HAP-1 (cell line): ENCODE data around the gene CARNS1.

Source experiments
- DNase-seq, 2 experiments: peaks; one replicate each; pipeline ENCODE4 v3.0.0-alpha.2; 2016 to 2020; ENCODE audit warnings: low spot score in 2 of 2
- H3K27me3 ChIP-seq: fragments of 250-450 bp; sonication (Bioruptor Pico); 2 replicates; pipeline ENCODE4 v1.5.1; 2020; ENCODE audit warnings: low read depth, mild to moderate bottlenecking, moderate library complexity
- H3K36me3 ChIP-seq: fragments of 250-450 bp; sonication (Bioruptor Pico); replicated peaks from 2 replicates; pipeline ENCODE4 v1.5.1; 2020; ENCODE audit warnings: mild to moderate bottlenecking
- H3K4me1 ChIP-seq: fragments of 250-450 bp; sonication (Bioruptor Pico); 2 replicates; pipeline ENCODE4 v1.5.1; 2020; ENCODE audit warnings: mild to moderate bottlenecking
- H3K4me3 ChIP-seq: fragments of 250-450 bp; sonication (Bioruptor Pico); 2 replicates; pipeline ENCODE4 v1.5.1; 2020; ENCODE audit warnings: mild to moderate bottlenecking, moderate library complexity
- H3K9me3 ChIP-seq: fragments of 250-450 bp; sonication (Bioruptor Pico); 2 replicates; pipeline ENCODE4 v1.5.1; 2020; ENCODE audit warnings: mild to moderate bottlenecking, moderate library complexity
- in situ Hi-C: fragments of 300-500 bp; cut with MboI; formaldehyde crosslinking; loops from 3 replicates; pipeline ENCODE4 v1.14.3; 2020; ENCODE audit warnings: low sequenced_read_pairs, inconsistent platforms, mixed read lengths

The CARNS1 gene

GRCh38 chr11:67437082-67437808 lies 21.8 kb downstream of the CARNS1 start, which contains the start of gene PTPRCAP:
PTPRCAP (minus strand) TSS chr11:67437682; CDS start chr11:67437619, 63 bp downstream.
- Histone ChIP-seq H3K27me3 (no peaks in the 10 kb centered on the region), H3K9me3 (no peaks in the 10 kb centered on the region), H3K36me3 (peaks cover 65% of the 10 kb centered on the region), H3K4me1 (no peaks in the 10 kb centered on the region), H3K4me3 (no peak within 1 kb of the TSS)
- DNase-seq = no peak
- in situ Hi-C loops = no loop called here

- Histone ChIP-seq H3K27me3 (no peaks in the 10 kb centered on the region), H3K4me1 (no peaks in the 10 kb centered on the region), H3K9me3 (no peaks in the 10 kb centered on the region), H3K36me3 (peaks cover 60% of the 10 kb centered on the region), H3K4me3 (no peak overlapping the region)
- in situ Hi-C loops = no loop called here
- DNase-seq = no peak
Measured at GRCh38 chr11:67437809-67438157, 22.3 kb downstream of the CARNS1 start.

- Histone ChIP-seq H3K4me3 (no peak overlapping the region), H3K27me3 (no peaks in the 10 kb centered on the region), H3K9me3 (no peaks in the 10 kb centered on the region), H3K4me1 (no peaks in the 10 kb centered on the region), H3K36me3 (peaks cover 55% of the 10 kb centered on the region)
- in situ Hi-C loops = no loop called here
- no peak for DNase-seq
Measured at GRCh38 chr11:67438158-67438902, 22.9 kb downstream of the CARNS1 start.

GRCh38 chr11:67439321-67440228 lies 24.1 kb downstream of the CARNS1 start:
- no peak for DNase-seq
- Histone ChIP-seq H3K36me3 (peaks cover 45% of the 10 kb centered on the region), H3K4me3 (no peak overlapping the region), H3K9me3 (no peaks in the 10 kb centered on the region), H3K4me1 (peaks cover 4% of the 10 kb centered on the region; the same call in 1 of the 2 replicates), H3K27me3 (no peaks in the 10 kb centered on the region)
- in situ Hi-C loops = no loop called here

- DNase-seq = no peak
- peaks cover 36% of the 10 kb centered on the region for H3K36me3 ChIP-seq
- in situ Hi-C loops = no loop called here
- H3K9me3 ChIP-seq = no peaks in the 10 kb centered on the region
- H3K4me1 ChIP-seq = peaks cover 4% of the 10 kb centered on the region; the same call in 1 of the 2 replicates
- H3K4me3 ChIP-seq = no peak overlapping the region
- no peaks in the 10 kb centered on the region for H3K27me3 ChIP-seq
Measured at GRCh38 chr11:67440229-67441097, 25.0 kb downstream of the CARNS1 start.

- Histone ChIP-seq H3K27me3 (no peaks in the 10 kb centered on the region), H3K4me3 (no peak overlapping the region), H3K4me1 (peaks cover 4% of the 10 kb centered on the region; the same call in 1 of the 2 replicates), H3K9me3 (no peaks in the 10 kb centered on the region), H3K36me3 (peaks cover 30% of the 10 kb centered on the region)
- in situ Hi-C loops = no loop called here
- no peak for DNase-seq
Measured at GRCh38 chr11:67441098-67441563, 25.7 kb downstream of the CARNS1 start.

GRCh38 chr11:67441731-67442351 lies 26.4 kb downstream of the CARNS1 start:
- peaks cover 4% of the 10 kb centered on the region; the same call in 1 of the 2 replicates for H3K4me1 ChIP-seq
- in situ Hi-C loops = no loop called here
- no peaks in the 10 kb centered on the region for H3K27me3 ChIP-seq
- H3K4me3 ChIP-seq = no peak overlapping the region
- DNase-seq = no peak
- H3K36me3 ChIP-seq = peaks cover 23% of the 10 kb centered on the region
- H3K9me3 ChIP-seq = no peaks in the 10 kb centered on the region

- Histone ChIP-seq H3K9me3 (no peaks in the 10 kb centered on the region), H3K27me3 (no peaks in the 10 kb centered on the region), H3K36me3 (peaks cover 17% of the 10 kb centered on the region), H3K4me3 (peak overlapping the region; percentile 64), H3K4me1 (peaks cover 4% of the 10 kb centered on the region; the same call in 1 of the 2 replicates)
- in situ Hi-C loops = no loop called here
- no peak for DNase-seq
Measured at GRCh38 chr11:67442504-67443404, 27.3 kb downstream of the CARNS1 start.

GRCh38 chr11:67445515-67445914 lies 30.0 kb downstream of the CARNS1 start:
- Histone ChIP-seq H3K27me3 (no peaks in the 10 kb centered on the region), H3K4me1 (peaks cover 4% of the 10 kb centered on the region; the same call in 1 of the 2 replicates), H3K9me3 (no peaks in the 10 kb centered on the region), H3K4me3 (no peak overlapping the region), H3K36me3 (peaks cover 7% of the 10 kb centered on the region; the same call in 1 of the 2 replicates)
- in situ Hi-C loops = no loop called here
- DNase-seq = no peak

GRCh38 chr11:67448220-67448609 lies 32.7 kb downstream of the CARNS1 start:
- Histone ChIP-seq H3K9me3 (no peaks in the 10 kb centered on the region), H3K36me3 (no peaks in the 10 kb centered on the region), H3K27me3 (no peaks in the 10 kb centered on the region), H3K4me1 (peaks cover 4% of the 10 kb centered on the region; the same call in 1 of the 2 replicates), H3K4me3 (no peak overlapping the region)
- in situ Hi-C loops = no loop called here
- no peak for DNase-seq

- no peak overlapping the region for H3K4me3 ChIP-seq
- in situ Hi-C loops = no loop called here
- H3K9me3 ChIP-seq = no peaks in the 10 kb centered on the region
- H3K27me3 ChIP-seq = no peaks in the 10 kb centered on the region
- peaks cover 2% of the 10 kb centered on the region; the same call in 1 of the 2 replicates for H3K4me1 ChIP-seq
- DNase-seq = no peak
- H3K36me3 ChIP-seq = no peaks in the 10 kb centered on the region
Measured at GRCh38 chr11:67449116-67449844, 33.8 kb downstream of the CARNS1 start.
